ENCODE measurements around the gene UNC5CL. TPM values are rescaled to one million over a fixed set of nuclear protein-coding genes. Genes with fewer than 3 reads are reported as not detected.

Gene UNC5CL
- total and polyA plus RNA-seq, 9 of the 15 experiments (the other 6 are each of a cell fraction or from before 2014, with no cell fraction given), result 0.07 to 1.8 (median 0.62) TPM; not detected in 1

- peaks cover 0 to 12% of the 10 kb centered on the region in 2 experiments; a peak in 4 of 5 replicates for H3K4me1 ChIP-seq (replicated peaks in 1 of 2; ENCODE audit: control insufficient read depth in 2 of 2, insufficient read depth in 2 of 2, low read length in 2 of 2)
- ChIA-PET CTCF (ENCODE audit: low intra/inter-chr PET ratio) (no interaction called here), POLR2A (no interaction called here)
- H3K4me3 ChIP-seq, result no peak overlapping the region
- H3K79me2 ChIP-seq (ENCODE audit: control insufficient read depth, insufficient read depth, low read length), result no peaks in the 10 kb centered on the region
- BruUV-seq (replicated peaks), result no TSS peak
- intact Hi-C loops (cut with micrococcal nuclease) (no loop called here), in situ Hi-C loops (cut with MboI) (loop anchor here (25.0 kb wide), 1 partner anchor 1685 kb away; no protein-coding TSS in a partner anchor)
- no peak overlapping the region for H3K9ac ChIP-seq (ENCODE audit: insufficient read depth in 1 of 2, low read depth in 2 of 2, low read length in 2 of 2)
- no peaks in the 10 kb centered on the region for H3K9me3 ChIP-seq (replicated peaks; ENCODE audit: control insufficient read depth, insufficient read depth, low read depth, low read length)
- H3K4me2 ChIP-seq (ENCODE audit: insufficient read depth, low read length), result no peak overlapping the region
- no peaks in the 10 kb centered on the region for H3K27me3 ChIP-seq (ENCODE audit: control insufficient read depth in 2 of 2, insufficient read depth in 2 of 2, low read length in 2 of 2)
- ATAC-seq, result no peak
- 45% methylated on average over 2 of the region's 2 CpGs for WGBS (ENCODE audit: insufficient coverage, low coverage, missing lambda C conversion rate)
- H4K20me1 ChIP-seq (replicated peaks; ENCODE audit: control insufficient read depth, insufficient read depth, low read length), result peaks cover 4% of the 10 kb centered on the region; the same call in 1 of the 2 replicates
- H2AFZ ChIP-seq (ENCODE audit: low read depth, low read length), result no peak overlapping the region
- TF ChIP-seq ATF7 (IDR thresholded peaks at IDR 0.05) (no peak), MTF1 (CRISPR knock-in tag; IDR thresholded peaks at IDR 0.05; ENCODE audit: borderline replicate concordance) (no peak), ELK3 (CRISPR knock-in tag; IDR thresholded peaks at IDR 0.05) (no peak), ZNF511 (CRISPR knock-in tag; IDR thresholded peaks at IDR 0.05) (no peak)
- no peak for FAIRE-seq
- H3K27ac ChIP-seq (ENCODE audit: extremely low read depth, low read depth, low read length), result no peak overlapping the region
- no peak for DNase-seq (ENCODE audit: extremely low read depth in 1 of 4, low spot score in 3 of 4)
- H3K36me3 ChIP-seq (ENCODE audit: control insufficient read depth, insufficient read depth, low read length), result no peaks in the 10 kb centered on the region
- H3K9me1 ChIP-seq (ENCODE audit: control insufficient read depth, insufficient read depth, low read length), result no peaks in the 10 kb centered on the region
These were observed 8.3 kb upstream of the UNC5CL start for GRCh38 chr6:41047306-41047705.

All from K562 (cell line).